ENCODE measurements around the gene SLIT3.

SLIT3 gene

GRCh38 chr5:168890816-168891812 lies 409.8 kb downstream of the SLIT3 start:
- Histone ChIP-seq H3K4me2 (ENCODE audit: low read depth, low read length, poor library complexity, severe bottlenecking) (no peak overlapping the region), H3K27me3 (ENCODE audit: insufficient read depth, low read length, poor library complexity, severe bottlenecking) (no peaks in the 10 kb centered on the region), H3K9me3 (ENCODE audit: insufficient read depth, low read depth, low read length) (no peaks in the 10 kb centered on the region), H3F3A (ENCODE audit: low read depth) (no peaks in the 10 kb centered on the region), H4K20me1 (ENCODE audit: insufficient read depth, low read length, poor library complexity, severe bottlenecking) (no peaks in the 10 kb centered on the region), H3K4me1 (ENCODE audit: insufficient read depth, low read length, poor library complexity, severe bottlenecking) (peaks cover 46% of the 10 kb centered on the region), H3K9me2 (replicated peaks; ENCODE audit: low read depth, low read length) (no peaks in the 10 kb centered on the region), H3K79me2 (ENCODE audit: insufficient read depth, low read length) (no peaks in the 10 kb centered on the region), H3K4me3 (ENCODE audit: low read length, poor library complexity, severe bottlenecking) (no peak overlapping the region), H3K9ac (ENCODE audit: low read depth, low read length, poor library complexity, severe bottlenecking) (no peak overlapping the region), H2AFZ (ENCODE audit: low read length) (no peak overlapping the region), H3K36me3 (ENCODE audit: insufficient read depth, low read length) (no peaks in the 10 kb centered on the region)
- no peak for TF ChIP-seq CTCF (conservative IDR thresholded peaks at IDR 0.05; ENCODE audit: low read length)
- no peak for TF ChIP-seq EZH2phosphoT487 (IDR thresholded peaks at IDR 0.05; ENCODE audit: borderline replicate concordance)

- TF ChIP-seq CTCF (conservative IDR thresholded peaks at IDR 0.05; ENCODE audit: low read length) (no peak), EZH2phosphoT487 (IDR thresholded peaks at IDR 0.05; ENCODE audit: borderline replicate concordance) (no peak)
- peaks cover 32% of the 10 kb centered on the region for H3K4me1 ChIP-seq (ENCODE audit: insufficient read depth, low read length, poor library complexity, severe bottlenecking)
Measured at GRCh38 chr5:168889039-168889438, 411.9 kb downstream of the SLIT3 start.

GRCh38 chr5:168887931-168888330 lies 413.0 kb downstream of the SLIT3 start:
- no peaks in the 10 kb centered on the region for H3K36me3 ChIP-seq (ENCODE audit: insufficient read depth, low read length)
- H3K9me3 ChIP-seq (ENCODE audit: insufficient read depth, low read depth, low read length), result no peaks in the 10 kb centered on the region
- no peaks in the 10 kb centered on the region for H3K9me2 ChIP-seq (replicated peaks; ENCODE audit: low read depth, low read length)
- H3K4me3 ChIP-seq (ENCODE audit: low read length, poor library complexity, severe bottlenecking), result no peak overlapping the region
- H3K4me1 ChIP-seq (ENCODE audit: insufficient read depth, low read length, poor library complexity, severe bottlenecking), result peaks cover 26% of the 10 kb centered on the region
- H3K79me2 ChIP-seq (ENCODE audit: insufficient read depth, low read length), result no peaks in the 10 kb centered on the region
- no peak overlapping the region for H3K4me2 ChIP-seq (ENCODE audit: low read depth, low read length, poor library complexity, severe bottlenecking)
- H3K27me3 ChIP-seq (ENCODE audit: insufficient read depth, low read length, poor library complexity, severe bottlenecking), result no peaks in the 10 kb centered on the region
- no peaks in the 10 kb centered on the region for H4K20me1 ChIP-seq (ENCODE audit: insufficient read depth, low read length, poor library complexity, severe bottlenecking)
- TF ChIP-seq EZH2phosphoT487 (IDR thresholded peaks at IDR 0.05; ENCODE audit: borderline replicate concordance), result no peak
- TF ChIP-seq CTCF (conservative IDR thresholded peaks at IDR 0.05; ENCODE audit: low read length), result no peak
- no peak overlapping the region for H2AFZ ChIP-seq (ENCODE audit: low read length)
- no peaks in the 10 kb centered on the region for H3F3A ChIP-seq (ENCODE audit: low read depth)
- H3K9ac ChIP-seq (ENCODE audit: low read depth, low read length, poor library complexity, severe bottlenecking), result no peak overlapping the region

More at GRCh38 chr5:168889039-168889438, 411.9 kb downstream of the SLIT3 start:
- no peak overlapping the region for H3K9ac ChIP-seq (ENCODE audit: low read depth, low read length, poor library complexity, severe bottlenecking)
- H3F3A ChIP-seq (ENCODE audit: low read depth), result no peaks in the 10 kb centered on the region
- no peaks in the 10 kb centered on the region for H4K20me1 ChIP-seq (ENCODE audit: insufficient read depth, low read length, poor library complexity, severe bottlenecking)
- H3K9me3 ChIP-seq (ENCODE audit: insufficient read depth, low read depth, low read length), result no peaks in the 10 kb centered on the region
- H2AFZ ChIP-seq (ENCODE audit: low read length), result no peak overlapping the region
- H3K4me3 ChIP-seq (ENCODE audit: low read length, poor library complexity, severe bottlenecking), result no peak overlapping the region
- no peak overlapping the region for H3K4me2 ChIP-seq (ENCODE audit: low read depth, low read length, poor library complexity, severe bottlenecking)
- no peaks in the 10 kb centered on the region for H3K9me2 ChIP-seq (replicated peaks; ENCODE audit: low read depth, low read length)
- H3K27me3 ChIP-seq (ENCODE audit: insufficient read depth, low read length, poor library complexity, severe bottlenecking), result no peaks in the 10 kb centered on the region
- no peaks in the 10 kb centered on the region for H3K79me2 ChIP-seq (ENCODE audit: insufficient read depth, low read length)
- H3K36me3 ChIP-seq (ENCODE audit: insufficient read depth, low read length), result no peaks in the 10 kb centered on the region

Data from Loucy (cell line).